Gastroesophageal sphincter (tissue), 4 donors: ENCODE measurements around the gene MRPL30. TPM values are rescaled to one million over a fixed set of nuclear protein-coding genes. Genes with fewer than 3 reads are reported as not detected.

Experiments used
- ATAC-seq: fragments of 150-250 bp; one replicate; pipeline ENCODE4 v1.9.1; 2016; ENCODE audit warnings: mild to moderate bottlenecking, moderate library complexity
- H3K27ac ChIP-seq, 4 donors: fragments of 200-600 bp; sonication (generic) in 3 of 4; 1 replicate in 3 of 4; 2 replicates in 1 of 4; pipeline ENCODE4 v1.5.1; 2016 to 2019
- H3K27me3 ChIP-seq: fragments of 200-600 bp; sonication (generic); one replicate; pipeline ENCODE4 v1.5.1; 2019
- H3K36me3 ChIP-seq, 2 donors: fragments of 200-600 bp; sonication (generic); one replicate each; pipeline ENCODE4 v1.5.1; 2019; ENCODE audit warnings: control low read depth in 1 of 2
- H3K4me1 ChIP-seq, 3 donors: fragments of 200-600 bp; sonication (generic); 1 replicate in 2 of 3; 2 replicates in 1 of 3; pipeline ENCODE4 v1.5.1; 2016 to 2019; ENCODE audit warnings: control low read depth in 2 of 3
- H3K4me3 ChIP-seq, 2 donors: fragments of 200-600 bp; sonication (generic); one replicate each; pipeline ENCODE4 v1.5.1; 2019; ENCODE audit warnings: mild to moderate bottlenecking in 1 of 2, moderate library complexity in 1 of 2
- H3K9me3 ChIP-seq, 3 donors: fragments of 200-600 bp; sonication (generic); one replicate each; pipeline ENCODE4 v1.5.1; 2017 to 2019; ENCODE audit warnings: control low read depth in 2 of 3
- EP300 ChIP-seq: sonication (generic); formaldehyde crosslinking; IDR thresholded peaks from one replicate; pipeline ENCODE4 v1.6.1; 2017; ENCODE audit warnings: antibody characterized with exemption, mild to moderate bottlenecking
- POLR2A ChIP-seq, 2 donors: fragments of 450-650 bp; IDR thresholded peaks; one replicate each; pipeline ENCODE4 v1.6.1; 2017; ENCODE audit warnings: antibody characterized with exemption in 2 of 2, mild to moderate bottlenecking in 2 of 2, moderate library complexity in 1 of 2
- POLR2AphosphoS5 ChIP-seq: sonication (generic); formaldehyde crosslinking; IDR thresholded peaks from one replicate; pipeline ENCODE4 v1.6.1; 2017; ENCODE audit warnings: antibody characterized with exemption
- WGBS, 2 donors: methylation state at CpG; one replicate each; pipeline ENCODE4 v1.1.5; 2018; ENCODE audit warnings: low coverage in 1 of 2; 5-methylcytosine and 5-hydroxymethylcytosine counted together
- small RNA-seq, 4 donors: library from RNA; depleted of rRNA; stranded (forward); fragments of <200 nt; gene quantifications; one replicate each; pipeline ENCODE3, GENCODE V24; 2016
- total RNA-seq, 4 donors: library from RNA; depleted of rRNA; stranded (reverse); fragments of >200 nt; gene quantifications; one replicate each; pipeline ENCODE4 v1.1.0, GENCODE V29; 2016
- TF ChIP-seq, protein P1 (sequence below), 4 experiments: fragments of 200-600 bp in 2 of 4; fragments of 450-650 bp in 2 of 4; sonication (generic) in 1 of 4; IDR thresholded peaks; one replicate each; pipeline ENCODE4 v1.5.1; 2017 to 2019; ENCODE audit warnings: antibody characterized with exemption in 4 of 4, mild to moderate bottlenecking in 2 of 4, moderate library complexity in 2 of 4

MRPL30 gene
- total RNA-seq, 4 donors from 2014 or later = 20.2 to 29.8 (median 27.1) TPM

DNA sequence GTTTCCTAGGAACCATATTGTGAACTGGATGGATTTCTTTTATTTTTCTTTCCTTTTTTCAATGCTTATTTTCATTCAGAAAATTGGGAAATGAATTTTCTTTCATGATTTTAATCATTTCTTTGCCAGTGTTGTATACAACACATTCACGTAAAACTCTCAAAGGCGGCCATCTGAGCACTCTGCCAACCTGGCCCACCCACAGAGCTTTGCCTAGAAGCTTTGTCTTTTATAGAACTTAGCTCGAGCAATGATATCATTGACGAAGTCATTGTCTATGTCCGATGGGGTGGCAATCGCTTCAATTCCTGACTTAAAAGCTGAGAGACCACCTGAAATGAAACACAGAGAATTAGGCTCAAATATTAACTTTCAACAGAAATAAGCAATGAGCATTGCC, 61.2 kb downstream of the MRPL30 start:
- H3K4me1 ChIP-seq = no peaks in the 10 kb centered on the region
- H3K9me3 ChIP-seq = no peaks in the 10 kb centered on the region
- peaks cover 0 to 16% of the 10 kb centered on the region in 2 donors for H3K36me3 ChIP-seq
- no peak overlapping the region for H3K27ac ChIP-seq
- no peak for ATAC-seq
- H3K4me3 ChIP-seq = no peak overlapping the region
- no peak for TF ChIP-seq POLR2AphosphoS5
- no peak for TF ChIP-seq POLR2A (IDR thresholded peaks at IDR 0.05)
- no peak for TF ChIP-seq EP300
- TF ChIP-seq, protein P1, sequence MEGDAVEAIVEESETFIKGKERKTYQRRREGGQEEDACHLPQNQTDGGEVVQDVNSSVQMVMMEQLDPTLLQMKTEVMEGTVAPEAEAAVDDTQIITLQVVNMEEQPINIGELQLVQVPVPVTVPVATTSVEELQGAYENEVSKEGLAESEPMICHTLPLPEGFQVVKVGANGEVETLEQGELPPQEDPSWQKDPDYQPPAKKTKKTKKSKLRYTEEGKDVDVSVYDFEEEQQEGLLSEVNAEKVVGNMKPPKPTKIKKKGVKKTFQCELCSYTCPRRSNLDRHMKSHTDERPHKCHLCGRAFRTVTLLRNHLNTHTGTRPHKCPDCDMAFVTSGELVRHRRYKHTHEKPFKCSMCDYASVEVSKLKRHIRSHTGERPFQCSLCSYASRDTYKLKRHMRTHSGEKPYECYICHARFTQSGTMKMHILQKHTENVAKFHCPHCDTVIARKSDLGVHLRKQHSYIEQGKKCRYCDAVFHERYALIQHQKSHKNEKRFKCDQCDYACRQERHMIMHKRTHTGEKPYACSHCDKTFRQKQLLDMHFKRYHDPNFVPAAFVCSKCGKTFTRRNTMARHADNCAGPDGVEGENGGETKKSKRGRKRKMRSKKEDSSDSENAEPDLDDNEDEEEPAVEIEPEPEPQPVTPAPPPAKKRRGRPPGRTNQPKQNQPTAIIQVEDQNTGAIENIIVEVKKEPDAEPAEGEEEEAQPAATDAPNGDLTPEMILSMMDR (IDR thresholded peaks at IDR 0.05) = no peak
- H3K27me3 ChIP-seq = no peaks in the 10 kb centered on the region
- 72 to 74% methylated on average over 6 of the region's 6 CpGs for WGBS, 2 donors

Small RNA genes within 50 kb of the gene (small RNA-seq; reads per million reads assigned to genes)
- gene AC092587.1 = 0 reads per million in 4 donors

Other genes with a start within 250 kb of the MRPL30 start
- gene CRACDL, start 245.0 kb upstream of the MRPL30 start, total RNA-seq = 1 to 10 TPM in 3 of 4 donors, under 1 TPM in 1; 0.94 to 5.8 (median 1.8) TPM
- gene C2orf15, start 39.5 kb upstream of the MRPL30 start, total RNA-seq = 1 to 10 TPM in 1 of 4 donors, under 1 TPM in 1, not detected in 2; 0.40 to 3.3 TPM
- gene TSGA10, start 26.2 kb upstream of the MRPL30 start, total RNA-seq = 1 to 10 TPM; 1.2 to 2.2 (median 1.5) TPM
- gene LIPT1, start 26.2 kb upstream of the MRPL30 start, total RNA-seq = 10 to 100 TPM in 1 of 4 donors, 1 to 10 TPM in 3; 3.1 to 11.9 (median 5.6) TPM
- gene MITD1, start 126 bp upstream of the MRPL30 start, total RNA-seq = 10 to 100 TPM; 16.3 to 24.5 (median 21.1) TPM
- gene LYG2, start 74.5 kb downstream of the MRPL30 start, total RNA-seq = not detected
- gene LYG1, start 120.0 kb downstream of the MRPL30 start, total RNA-seq = 1 to 10 TPM in 1 of 4 donors, under 1 TPM in 1, not detected in 2; 0.58 to 1.2 TPM
- gene TXNDC9, start 155.1 kb downstream of the MRPL30 start, total RNA-seq = 10 to 100 TPM; 19.0 to 32.8 (median 29.6) TPM
- gene EIF5B, start 156.2 kb downstream of the MRPL30 start, total RNA-seq = 10 to 100 TPM; 36.8 to 55.4 (median 45.6) TPM